B cell (primary cell): ENCODE measurements around the gene ORMDL2. TPM values are rescaled to one million over a fixed set of nuclear protein-coding genes. Genes with fewer than 3 reads are reported as not detected.

Experiments used
- ATAC-seq: fragments of 200-7000 bp; cut with Tn5 transposase; one replicate; pipeline ENCODE4 v1.10.0; 2021; ENCODE audit warnings: low read depth, mild to moderate bottlenecking, moderate number of reproducible peaks, moderate library complexity
- CTCF ChIA-PET: fragments of 350-600 bp; sonication (Branson Sonifier 250); formaldehyde crosslinking; loops from one replicate; lab custom pipeline; 2021; ENCODE audit warnings: antibody characterized with exemption, inconsistent platforms; lab: Charles Lee
- POLR2A ChIA-PET: fragments of 350-600 bp; sonication (Branson Sonifier 250); formaldehyde crosslinking; loops from one replicate; lab custom pipeline; 2021; ENCODE audit warnings: antibody characterized with exemption; lab: Charles Lee
- DNase-seq: peaks from one replicate; pipeline ENCODE4 v3.0.0; 2013
- H2AFZ ChIP-seq: 2 replicates; pipeline ENCODE4 v1.6.1; 2012; ENCODE audit warnings: mild to moderate bottlenecking, low read depth, low read length; ENCODE audit not compliant: insufficient read depth, poor library complexity, severe bottlenecking
- H3K27ac ChIP-seq, 2 donors: 1 replicate in 1 of 2; 2 replicates in 1 of 2; pipeline ENCODE4 v1.5.1; 2012 to 2013; ENCODE audit warnings: low read length in 2 of 2, mild to moderate bottlenecking in 2 of 2, moderate library complexity in 1 of 2
- H3K27me3 ChIP-seq, 4 experiments: fragments of 200-600 bp in 1 of 4; sonication (generic) in 1 of 4; replicated peaks in 1 of 4; 1 replicate in 2 of 4; 2 replicates in 2 of 4; pipeline versions ENCODE4 v1.6.1 to v1.7.0; 2013 to 2016; ENCODE audit warnings: low read length in 3 of 4, mild to moderate bottlenecking in 2 of 4, mixed read lengths in 1 of 4, moderate library complexity in 1 of 4; ENCODE audit not compliant: insufficient read depth in 4 of 4, control insufficient read depth in 3 of 4; ENCODE audit errors: control extremely low read depth in 1 of 4
- H3K36me3 ChIP-seq, 2 experiments: replicated peaks in 1 of 2; 1 replicate in 1 of 2; 2 replicates in 1 of 2; pipeline versions ENCODE4 v1.6.1 to v1.7.1; 2013; ENCODE audit warnings: low read length in 1 of 2; ENCODE audit not compliant: insufficient read depth in 2 of 2, control insufficient read depth in 1 of 2; ENCODE audit errors: control extremely low read depth in 1 of 2, extremely low read depth in 1 of 2
- H3K4me1 ChIP-seq, 2 donors: fragments of 200-600 bp in 1 of 2; sonication (generic) in 1 of 2; 1 replicate in 1 of 2; 2 replicates in 1 of 2; pipeline versions ENCODE4 v1.5.1 to v1.6.1; 2013 to 2017; ENCODE audit warnings: low read length in 2 of 2; ENCODE audit not compliant: control insufficient read depth in 2 of 2, insufficient read depth in 2 of 2
- H3K4me2 ChIP-seq: replicated peaks from 2 replicates; pipeline ENCODE3; 2012; ENCODE audit warnings: mild to moderate bottlenecking, low read depth, low read length; ENCODE audit not compliant: poor library complexity, severe bottlenecking
- H3K4me3 ChIP-seq, 5 experiments: fragments of 200-600 bp in 1 of 5; sonication (generic) in 1 of 5; 1 replicate in 3 of 5; 2 replicates in 2 of 5; pipeline versions ENCODE4 v1.5.1 to v1.7.0; 2011 to 2016; ENCODE audit warnings: low read length in 4 of 5, mild to moderate bottlenecking in 4 of 5, low read depth in 2 of 5, control low read depth in 1 of 5, moderate library complexity in 1 of 5; ENCODE audit not compliant: insufficient read depth in 1 of 5; ENCODE audit errors: control extremely low read depth in 1 of 5, extremely low read depth in 1 of 5
- H3K79me2 ChIP-seq: fragments of 200-600 bp; sonication (generic); one replicate; pipeline ENCODE4 v1.6.0; 2016; ENCODE audit warnings: low read length; ENCODE audit not compliant: control insufficient read depth, insufficient read depth
- H3K9ac ChIP-seq: fragments of 200-600 bp; sonication (generic); 2 replicates; pipeline ENCODE4 v1.6.1; 2017; ENCODE audit warnings: mild to moderate bottlenecking, low read length, moderate library complexity
- H3K9me3 ChIP-seq, 3 donors: one replicate each; pipeline versions ENCODE4 v1.6.1 to v1.7.1; 2013; ENCODE audit warnings: low read length in 2 of 3; ENCODE audit not compliant: control insufficient read depth in 2 of 3, insufficient read depth in 1 of 3; ENCODE audit errors: control extremely low read depth in 1 of 3
- H4K20me1 ChIP-seq: 2 replicates; pipeline ENCODE4 v1.6.0; 2012; ENCODE audit warnings: mild to moderate bottlenecking, low read length; ENCODE audit not compliant: insufficient read depth, control insufficient read depth, poor library complexity, severe bottlenecking
- H3K27ac Mint-ChIP-seq: one replicate; pipeline ENCODE4 v1.8.0; 2021; ENCODE audit warnings: mixed read lengths
- H3K27me3 Mint-ChIP-seq: one replicate; pipeline ENCODE4 v1.8.0; 2021; ENCODE audit warnings: mixed read lengths
- H3K4me1 Mint-ChIP-seq: one replicate; pipeline ENCODE4 v1.8.0; 2021; ENCODE audit warnings: mixed read lengths
- H3K4me3 Mint-ChIP-seq: one replicate; pipeline ENCODE4 v1.8.0; 2021; ENCODE audit warnings: mixed read lengths
- H3K9me3 Mint-ChIP-seq: one replicate; pipeline ENCODE4 v1.8.0; 2022; ENCODE audit warnings: mixed read lengths; ENCODE audit not compliant: insufficient read depth
- CTCF ChIP-seq: fragments of 200-600 bp; IDR thresholded peaks from one replicate; pipeline ENCODE4 v1.8.0; 2022; ENCODE audit warnings: antibody characterized with exemption, mild to moderate bottlenecking
- EZH2 ChIP-seq: IDR thresholded peaks from 2 replicates; pipeline ENCODE4 v1.6.1; 2012; ENCODE audit warnings: borderline replicate concordance, low read depth, mild to moderate bottlenecking, moderate library complexity, low read length; ENCODE audit not compliant: insufficient read depth, poor library complexity, severe bottlenecking
- WGBS: methylation state at CpG from one replicate; pipeline ENCODE4 v1.1.5; 2013; ENCODE audit warnings: missing lambda C conversion rate; ENCODE audit not compliant: insufficient coverage; 5-methylcytosine and 5-hydroxymethylcytosine counted together
- intact Hi-C: fragments of 100-400 bp; cut with micrococcal nuclease; formaldehyde crosslinking; loops from one replicate; pipeline ENCODE4 v1.10.0; 2022
- polyA plus RNA-seq: library from polyadenylated mRNA; depleted of rRNA; stranded (reverse); fragments of >200 nt; gene quantifications from 2 replicates; pipeline ENCODE4 v1.2.3, GENCODE V29; 2012
- total RNA-seq, 2 donors: library from RNA; stranded (reverse); fragments of 120-200 nt in 1 of 2; gene quantifications; 1 replicate in 1 of 2; 2 replicates in 1 of 2; pipeline versions ENCODE4 v1.2.3 to v1.2.4, GENCODE V29; 2013 to 2022

Gene ORMDL2
- total and polyA plus RNA-seq, 2 donors (not counting 1 experiment from before 2014, with no cell fraction given): 22.7 to 41.9 TPM

- Histone ChIP-seq H3K9me3 (no peaks in the 10 kb centered on the region), H3K9ac (no peak overlapping the region), H3K36me3 (no peaks in the 10 kb centered on the region), H2AFZ (no peak overlapping the region), H3K4me1 (no peaks in the 10 kb centered on the region), H3K27me3 (peaks cover 0 to 10% (median 9%) of the 10 kb centered on the region in 4 experiments), H3K4me3 (no peak overlapping the region), H3K27ac (no peak overlapping the region), H4K20me1 (no peaks in the 10 kb centered on the region), H3K4me2 (no peak overlapping the region), H3K79me2 (no peaks in the 10 kb centered on the region)
- H3K4me1 Mint-ChIP-seq: no peaks in the 10 kb centered on the region
- H3K9me3 Mint-ChIP-seq: no peaks in the 10 kb centered on the region
- TF ChIP-seq CTCF (no peak), EZH2 (no peak)
- ChIA-PET CTCF (no interaction called here), POLR2A (no interaction called here)
- H3K4me3 Mint-ChIP-seq: no peak overlapping the region
- DNase-seq (no peak), ATAC-seq (no peak)
- intact Hi-C loops: no loop called here
- H3K27me3 Mint-ChIP-seq: peaks cover 31% of the 10 kb centered on the region
- 92% methylated on average over 4 of the region's 7 CpGs for WGBS
- H3K27ac Mint-ChIP-seq: no peak overlapping the region
Observed at GRCh38 chr12:55849616-55850343, 31.9 kb downstream of the ORMDL2 start.

- CTCF ChIA-PET: no interaction called here
- H3K9me3 Mint-ChIP-seq: no peaks in the 10 kb centered on the region
Observed at GRCh38 chr12:55850401-55850800, 32.6 kb downstream of the ORMDL2 start.

More at GRCh38 chr12:55850401-55850800, 32.6 kb downstream of the ORMDL2 start:
- Mint-ChIP-seq H3K27ac (no peak overlapping the region), H3K4me1 (no peaks in the 10 kb centered on the region), H3K4me3 (no peak overlapping the region), H3K27me3 (peaks cover 31% of the 10 kb centered on the region)
- POLR2A ChIA-PET: no interaction called here
- H3K9ac ChIP-seq: no peak overlapping the region
- intact Hi-C loops: no loop called here
- DNase-seq (no peak), ATAC-seq (no peak)
- H3K79me2 ChIP-seq: no peaks in the 10 kb centered on the region
- no CpG with 5 or more reads among the region's 1 CpG for WGBS
- H3K4me1 ChIP-seq: no peaks in the 10 kb centered on the region
- no peaks in the 10 kb centered on the region for H3K9me3 ChIP-seq
- TF ChIP-seq EZH2: no peak
- no peak for TF ChIP-seq CTCF
- H2AFZ ChIP-seq: no peak overlapping the region
- no peaks in the 10 kb centered on the region for H3K36me3 ChIP-seq
- H3K27ac ChIP-seq: no peak overlapping the region
- peaks cover 0 to 10% (median 9%) of the 10 kb centered on the region in 4 experiments for H3K27me3 ChIP-seq
- H4K20me1 ChIP-seq: no peaks in the 10 kb centered on the region
- H3K4me3 ChIP-seq: no peak overlapping the region
- H3K4me2 ChIP-seq: no peak overlapping the region
